Right kidney (tissue), 9 donors: Measurements from ENCODE around the gene CTSH.

Source experiments
- DNase-seq: peaks from one replicate; pipeline ENCODE4 v3.0.0-alpha.2; 2016
- long read RNA-seq, 8 donors: transcript quantifications; one replicate each; lab custom pipeline, GENCODE V29; 2026

Gene CTSH, protein sequence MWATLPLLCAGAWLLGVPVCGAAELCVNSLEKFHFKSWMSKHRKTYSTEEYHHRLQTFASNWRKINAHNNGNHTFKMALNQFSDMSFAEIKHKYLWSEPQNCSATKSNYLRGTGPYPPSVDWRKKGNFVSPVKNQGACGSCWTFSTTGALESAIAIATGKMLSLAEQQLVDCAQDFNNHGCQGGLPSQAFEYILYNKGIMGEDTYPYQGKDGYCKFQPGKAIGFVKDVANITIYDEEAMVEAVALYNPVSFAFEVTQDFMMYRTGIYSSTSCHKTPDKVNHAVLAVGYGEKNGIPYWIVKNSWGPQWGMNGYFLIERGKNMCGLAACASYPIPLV
- long read RNA-seq, donor 1, transcript CTSH-204 (3 exons, 2,138 nt): minor isoform, 7 of 95 reads
- long read RNA-seq, donor 1, transcript CTSH-201 (12 exons, 2,190 nt): major isoform, 68 of 95 reads
- long read RNA-seq, donor 1, partial matches to known transcripts: 0 of 95 reads
- long read RNA-seq, donor 1, other reads (novel, unspliced or antisense): 18 of 95 reads
- long read RNA-seq, donor 2, transcript CTSH-204 (3 exons, 2,138 nt): minor isoform, 6 of 40 reads
- long read RNA-seq, donor 2, transcript CTSH-201 (12 exons, 2,190 nt): major isoform, 28 of 40 reads
- long read RNA-seq, donor 2, partial matches to known transcripts: 0 of 40 reads
- long read RNA-seq, donor 2, other reads (novel, unspliced or antisense): 5 of 40 reads
- long read RNA-seq, donor 3, transcript CTSH-201 (12 exons, 2,190 nt): major isoform, 15 of 28 reads
- long read RNA-seq, donor 3, partial matches to known transcripts: 0 of 28 reads
- long read RNA-seq, donor 3, other reads (novel, unspliced or antisense): 8 of 28 reads
- long read RNA-seq, donor 4, transcript CTSH-201 (12 exons, 2,190 nt): major isoform, 20 of 34 reads
- long read RNA-seq, donor 4, partial matches to known transcripts: 9 of 34 reads
- long read RNA-seq, donor 4, other reads (novel, unspliced or antisense): 0 of 34 reads
- long read RNA-seq, donor 5, transcript CTSH-204 (3 exons, 2,138 nt): minor isoform, 7 of 42 reads
- long read RNA-seq, donor 5, transcript CTSH-201 (12 exons, 2,190 nt): major isoform, 25 of 42 reads
- long read RNA-seq, donor 5, partial matches to known transcripts: 0 of 42 reads
- long read RNA-seq, donor 5, other reads (novel, unspliced or antisense): 6 of 42 reads
- long read RNA-seq, donor 6, transcript CTSH-204 (3 exons, 2,138 nt): minor isoform, 12 of 44 reads
- long read RNA-seq, donor 6, transcript CTSH-201 (12 exons, 2,190 nt): major isoform, 19 of 44 reads
- long read RNA-seq, donor 6, partial matches to known transcripts: 0 of 44 reads
- long read RNA-seq, donor 6, other reads (novel, unspliced or antisense): 11 of 44 reads
- long read RNA-seq, donor 7: 0 reads
- long read RNA-seq, donor 8, transcript CTSH-201 (12 exons, 2,190 nt): major isoform, 31 of 62 reads
- long read RNA-seq, donor 8, transcript CTSH-204 (3 exons, 2,138 nt): minor isoform, 9 of 62 reads
- long read RNA-seq, donor 8, partial matches to known transcripts: 5 of 62 reads
- long read RNA-seq, donor 8, other reads (novel, unspliced or antisense): 15 of 62 reads

DNA sequence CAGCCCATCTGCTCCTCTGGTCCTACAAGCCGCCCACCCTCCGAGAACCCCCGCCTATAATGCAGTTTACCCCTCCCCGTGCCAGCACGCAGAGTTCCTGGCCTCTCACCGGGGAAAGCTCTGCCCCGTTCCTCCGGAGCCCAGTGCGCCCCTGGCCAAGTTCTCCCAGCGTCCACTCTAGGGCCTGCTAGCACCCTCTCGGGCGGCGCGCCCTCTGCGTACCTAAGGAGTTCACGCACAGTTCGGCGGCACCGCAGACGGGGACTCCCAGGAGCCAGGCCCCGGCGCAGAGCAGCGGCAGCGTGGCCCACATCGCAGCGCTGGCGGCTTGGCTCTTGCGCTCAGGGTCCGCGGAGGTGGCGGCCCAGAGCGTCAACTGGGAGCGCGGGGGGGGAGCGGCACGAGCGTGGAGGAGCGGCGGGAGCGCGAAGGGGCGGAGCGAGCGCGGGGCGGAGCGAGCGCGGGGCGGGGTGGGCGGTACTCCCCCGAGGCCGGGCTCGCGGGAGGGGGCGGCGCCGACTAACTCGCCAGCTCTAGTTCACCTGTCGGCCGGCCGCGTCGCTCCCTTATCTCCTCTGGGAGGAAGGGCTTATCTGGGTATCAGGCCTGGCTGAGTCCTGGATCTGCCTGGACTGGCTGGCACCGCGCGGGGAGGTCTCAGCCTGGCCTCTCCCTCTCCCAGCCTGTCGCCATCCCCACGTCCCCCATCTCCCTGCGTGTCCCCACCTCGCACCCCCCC, at the start of gene CTSH:
Gene CTSH, minus strand, starts transcription at position 378 of the 739 bp plus-strand sequence. Its CDS starts 65 bp downstream, at position 313.
- peak; percentile 79 for DNase-seq

DNA sequence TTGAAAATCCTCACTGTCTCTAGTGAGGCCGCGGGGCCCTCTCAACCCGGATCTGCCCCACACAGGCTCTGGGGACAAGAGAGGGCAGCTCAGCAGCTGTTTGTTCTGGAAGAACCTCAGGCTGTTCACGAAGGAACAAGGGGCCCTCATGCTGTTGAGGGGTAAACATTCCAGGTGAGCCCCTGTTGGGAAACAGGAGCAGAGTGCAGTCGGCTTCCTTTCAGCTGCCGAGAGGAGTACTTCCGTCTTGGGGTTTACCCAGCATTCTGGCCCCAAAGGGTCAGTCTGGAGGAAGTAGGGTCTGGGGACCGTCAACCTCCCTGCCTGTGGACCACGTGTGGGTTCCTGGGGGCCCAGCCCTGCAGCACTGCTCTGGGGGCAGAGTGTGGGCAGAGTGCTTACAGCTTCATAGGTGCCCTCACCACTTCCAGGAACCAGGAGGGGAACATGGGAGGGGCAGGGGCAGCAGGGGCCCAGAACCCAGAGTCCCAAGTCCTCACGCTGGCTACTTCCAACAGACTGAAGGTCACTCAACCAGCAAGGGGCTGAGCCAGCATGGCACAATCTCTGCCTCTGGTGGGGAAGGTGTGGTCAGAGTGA, 49.2 kb upstream of the CTSH start:
- DNase-seq: no peak

DNA sequence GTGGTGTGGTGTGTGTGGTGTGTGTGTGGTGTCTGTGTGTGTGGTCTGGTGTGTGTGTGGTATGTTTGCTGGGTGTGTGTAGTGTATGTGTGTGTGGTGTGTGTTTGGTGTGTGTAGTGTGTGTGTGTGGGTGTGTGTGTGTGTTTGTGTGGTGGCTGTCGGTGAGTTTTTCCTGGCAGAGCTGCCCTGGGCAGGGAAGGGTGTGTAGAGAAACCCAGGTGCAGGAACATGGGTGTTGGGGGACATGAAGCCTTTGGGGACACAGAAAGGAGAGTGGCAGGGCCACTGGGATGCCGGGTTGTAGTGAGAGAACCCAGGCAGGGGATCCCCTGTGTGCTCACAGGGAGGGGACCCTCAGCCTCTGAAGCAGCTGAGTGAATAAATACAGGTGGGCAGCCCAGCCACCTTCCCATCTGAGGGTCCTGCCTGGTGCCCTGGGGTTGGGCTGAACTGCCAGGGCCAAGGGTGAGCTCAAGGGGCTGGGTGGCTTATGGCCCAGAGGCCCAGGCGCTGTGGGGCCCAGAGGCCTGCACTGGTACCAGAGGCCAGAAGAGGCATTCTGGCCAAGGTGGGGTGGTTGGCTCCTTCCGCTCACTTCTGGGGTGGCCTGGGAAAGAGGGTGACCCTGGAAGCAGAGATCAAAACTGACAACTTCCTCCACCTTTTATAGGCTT, 48.5 kb upstream of the CTSH start:
- DNase-seq: no peak

DNA sequence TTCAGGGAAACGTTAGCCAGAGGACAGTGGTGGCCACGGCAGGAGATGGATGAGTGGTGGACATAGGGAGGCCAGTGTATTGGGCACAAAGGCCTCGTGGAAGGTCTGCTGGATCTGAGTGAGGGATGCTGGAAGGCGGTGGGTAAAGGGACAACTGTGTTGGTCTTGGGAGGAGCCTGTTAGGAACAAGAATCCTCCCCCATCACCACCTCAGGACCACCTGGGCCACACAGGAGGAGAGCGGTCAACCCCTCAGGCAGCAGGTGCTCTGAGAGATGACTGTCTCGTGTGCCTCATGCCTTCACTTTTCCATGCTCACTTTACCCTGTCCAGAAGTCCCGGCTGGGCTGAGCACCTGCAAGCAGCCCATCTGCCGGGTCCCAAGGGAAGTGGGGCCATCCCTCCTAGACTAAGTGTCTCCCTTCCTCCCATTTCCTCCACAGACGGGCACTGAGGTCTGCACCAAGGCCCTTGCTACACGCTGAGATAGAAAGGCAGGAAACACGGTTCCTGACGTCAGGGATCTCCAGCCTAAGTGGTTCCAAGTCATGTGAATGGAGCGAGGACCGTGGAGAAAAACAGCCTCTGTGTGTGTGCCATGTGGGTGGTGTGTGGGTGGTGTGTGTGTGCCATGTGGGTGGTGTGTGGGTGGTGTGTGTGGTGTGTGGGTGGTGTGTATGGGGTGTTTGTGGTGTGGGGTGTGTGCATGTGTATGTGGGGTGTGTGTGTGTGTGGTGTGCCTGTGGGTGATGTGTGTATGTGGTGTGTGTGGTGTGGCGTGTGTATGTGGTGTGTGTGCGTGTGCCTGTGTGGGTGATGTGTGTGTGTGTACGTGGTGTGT, 47.8 kb upstream of the CTSH start:
- DNase-seq: no peak

DNA sequence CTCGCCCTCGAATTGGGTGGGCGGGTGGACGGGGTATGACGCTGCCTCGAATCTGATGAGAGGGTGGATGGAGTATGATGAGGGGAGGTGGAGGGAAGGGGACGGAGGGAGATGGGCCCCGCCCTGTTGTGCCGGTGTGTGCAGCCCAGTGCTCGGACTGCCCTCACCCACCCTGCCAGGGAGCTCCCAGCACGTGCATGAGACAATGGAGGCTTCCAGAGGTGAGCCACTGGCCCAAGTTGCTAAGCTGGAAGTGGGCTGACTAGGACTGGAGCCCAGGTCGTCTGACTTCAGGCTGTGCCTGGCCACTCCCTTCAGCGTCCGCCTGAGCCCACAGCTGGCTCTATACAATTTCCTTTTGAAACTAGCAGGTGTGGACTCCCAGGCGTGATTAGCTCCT, 47.0 kb upstream of the CTSH start:
- DNase-seq: no peak

DNA sequence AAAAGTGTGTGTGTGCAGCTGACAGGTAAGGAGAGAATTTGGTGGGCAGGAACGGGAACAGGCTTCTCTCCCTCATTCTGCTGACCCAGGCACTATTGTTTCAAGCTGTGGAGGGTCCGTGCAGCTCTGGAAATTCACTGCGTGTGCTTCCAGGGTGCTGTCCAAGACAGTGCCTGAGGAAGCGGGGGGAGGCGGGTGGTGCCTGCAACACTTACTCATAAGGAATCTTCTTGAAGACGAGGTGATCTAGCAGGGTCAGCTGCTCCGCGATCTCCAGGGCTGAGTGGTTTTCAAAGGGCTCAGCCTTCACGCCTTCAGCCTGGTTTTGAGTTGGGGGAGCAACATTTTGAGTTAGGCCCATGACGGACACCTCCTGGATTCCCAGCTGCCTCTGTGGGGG, 46.6 kb upstream of the CTSH start:
- no peak for DNase-seq

DNA sequence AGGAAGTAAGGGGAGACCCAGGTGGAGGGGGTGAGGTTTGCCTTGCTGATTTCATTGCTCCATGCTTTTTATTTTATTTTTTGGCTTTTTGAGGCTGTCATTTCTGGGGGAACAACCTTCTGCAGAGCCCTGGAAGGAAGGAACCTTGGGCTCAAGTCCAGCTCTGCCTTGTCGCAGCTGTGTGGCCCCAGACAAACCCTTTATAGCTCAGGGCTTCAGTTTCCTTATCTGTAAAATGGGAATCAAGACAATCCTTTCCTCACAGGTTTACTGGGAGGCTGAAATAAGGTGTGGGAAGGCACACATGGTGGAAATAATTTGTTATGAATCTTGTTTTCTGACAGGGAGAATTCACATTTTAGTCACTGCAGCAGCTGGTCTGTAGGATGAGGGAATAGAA, 45.4 kb upstream of the CTSH start:
- no peak for DNase-seq

DNA sequence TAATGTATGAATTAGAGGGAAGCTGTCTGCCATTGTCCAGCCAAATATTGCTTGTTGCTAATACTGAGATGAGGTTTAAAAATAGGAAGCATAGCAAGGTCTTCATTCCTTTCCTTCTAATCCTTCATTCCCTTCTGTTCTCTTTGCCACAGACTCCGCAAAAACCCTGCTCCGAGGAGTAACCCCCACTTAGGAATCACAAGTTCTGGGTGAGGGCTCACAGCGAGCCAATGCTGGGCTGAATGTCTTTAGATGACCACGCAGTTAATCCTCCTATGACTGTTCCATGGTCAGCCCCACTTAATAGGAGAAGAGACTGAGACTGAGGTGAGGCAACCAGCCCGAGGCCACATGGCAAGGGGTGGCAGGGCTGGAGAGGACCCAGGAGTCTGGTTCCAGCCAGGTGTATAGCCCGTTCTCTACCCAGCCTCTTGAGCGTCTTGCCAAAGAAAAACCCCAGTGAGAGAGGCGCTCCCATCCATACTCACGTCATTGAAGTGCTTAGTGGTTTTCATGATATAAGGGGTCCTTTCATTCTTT, 44.9 kb upstream of the CTSH start:
- no peak for DNase-seq

DNA sequence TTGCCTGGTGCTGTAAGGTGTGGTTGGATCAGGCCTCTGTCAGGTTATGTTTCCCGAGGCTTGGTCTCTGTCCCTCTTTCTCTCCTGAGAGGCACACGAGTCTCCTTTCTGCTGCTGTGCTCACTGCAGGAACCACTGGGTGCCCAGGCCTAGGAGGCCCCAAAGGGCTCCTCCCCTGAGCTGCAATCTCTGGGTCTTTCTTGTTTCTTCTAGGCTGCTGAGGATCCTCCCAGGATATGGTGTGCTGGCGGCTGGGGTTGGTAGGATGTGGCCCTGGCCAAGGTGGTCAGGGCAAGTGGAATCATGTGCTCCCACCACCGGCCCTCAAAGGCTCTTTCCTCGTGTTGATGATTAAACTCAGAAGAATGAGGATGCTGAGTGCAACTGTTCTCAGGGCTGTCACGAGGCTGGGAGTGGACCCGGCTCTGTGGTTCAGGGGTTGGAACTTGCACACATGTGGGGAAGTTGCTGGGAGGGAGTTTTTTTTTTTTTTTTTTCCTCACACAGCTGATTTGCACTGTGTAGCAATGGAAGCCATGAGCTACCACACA, 43.6 kb upstream of the CTSH start:
- peak; percentile 42 for DNase-seq

DNA sequence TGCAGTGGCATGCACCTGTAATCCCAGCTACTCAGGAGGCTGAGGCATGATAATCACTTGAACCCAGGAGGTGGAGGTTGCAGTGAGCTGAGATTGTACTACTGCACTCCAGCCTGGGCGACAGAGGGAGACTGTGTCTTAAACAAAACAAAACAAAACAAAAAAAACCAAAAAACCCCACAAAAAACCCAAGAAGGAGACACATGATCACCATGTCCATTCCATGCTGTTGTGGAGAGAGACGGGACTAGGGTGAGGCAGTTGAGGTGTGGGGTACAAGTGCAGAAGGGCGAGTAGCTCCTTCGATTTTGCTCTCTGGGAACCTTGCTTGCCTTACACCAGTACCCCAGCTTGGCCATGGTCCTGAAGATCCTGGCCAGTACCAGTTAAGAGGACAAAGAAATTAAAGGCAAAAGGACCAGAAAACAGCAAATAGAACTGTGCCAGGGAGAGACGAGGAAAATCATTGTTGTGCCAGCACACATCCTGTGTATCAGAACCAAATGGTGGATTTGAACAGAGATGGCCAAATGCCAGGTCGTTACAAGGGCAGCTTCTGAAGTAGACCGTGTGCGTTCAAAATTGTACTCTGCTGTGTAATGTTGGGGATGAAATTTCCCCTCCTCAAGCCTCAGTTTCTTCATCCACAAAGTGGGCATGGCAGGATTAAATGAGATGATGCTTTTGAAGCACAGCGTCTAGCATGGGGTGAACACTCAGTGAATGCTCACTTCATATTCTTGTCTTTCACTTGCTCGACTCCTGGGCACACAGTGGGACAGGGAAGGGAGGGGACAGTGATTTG, 42.9 kb upstream of the CTSH start:
- DNase-seq: no peak

DNA sequence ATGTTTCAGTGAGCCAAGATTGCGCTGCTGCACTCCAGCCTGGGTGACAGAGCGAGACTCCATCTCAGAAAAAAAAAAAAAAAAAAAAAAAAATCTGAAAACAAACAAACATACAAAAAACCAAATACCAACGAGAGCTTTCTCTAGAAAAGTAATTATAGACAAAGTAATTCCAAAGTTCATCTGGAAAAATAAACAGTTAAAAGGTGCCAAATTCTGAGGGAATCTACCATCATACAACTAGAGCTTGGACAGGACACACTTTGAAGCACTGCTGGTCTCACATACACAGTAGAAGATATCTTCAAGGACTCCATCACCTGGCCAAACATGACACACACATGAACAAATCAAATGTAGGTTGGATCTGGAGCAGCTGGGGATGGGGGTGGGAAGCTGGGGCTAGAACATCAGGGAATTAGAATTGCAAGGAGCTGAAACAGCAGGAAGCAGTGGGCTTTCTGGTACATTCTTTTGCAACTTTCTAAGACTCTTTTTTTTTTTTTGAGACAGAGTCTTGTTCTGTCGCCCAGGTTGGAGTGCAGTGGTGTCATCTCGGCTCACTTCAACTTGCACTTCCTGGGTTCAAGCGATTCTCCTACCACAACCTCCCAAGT, 41.1 kb upstream of the CTSH start:
- no peak for DNase-seq

DNA sequence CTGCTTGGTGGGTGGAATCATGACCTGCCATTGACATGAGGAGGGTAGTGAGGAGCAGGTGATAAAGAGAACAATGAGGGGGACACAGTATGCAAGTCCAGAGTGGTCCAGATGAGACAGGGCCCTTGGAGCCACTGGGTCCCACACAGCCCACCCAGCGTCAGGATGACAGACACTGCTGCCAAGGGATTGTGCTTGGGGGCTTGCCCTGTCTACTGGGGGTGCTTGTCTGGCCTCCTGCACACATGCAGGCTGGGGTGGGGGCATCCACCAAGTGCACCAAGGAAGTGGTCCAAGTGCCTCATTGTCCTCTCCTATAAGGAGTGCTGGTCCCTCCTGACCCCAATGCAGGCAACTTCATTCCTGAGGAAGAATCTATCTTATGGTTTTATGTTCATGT, 39.2 kb upstream of the CTSH start:
- DNase-seq: no peak

DNA sequence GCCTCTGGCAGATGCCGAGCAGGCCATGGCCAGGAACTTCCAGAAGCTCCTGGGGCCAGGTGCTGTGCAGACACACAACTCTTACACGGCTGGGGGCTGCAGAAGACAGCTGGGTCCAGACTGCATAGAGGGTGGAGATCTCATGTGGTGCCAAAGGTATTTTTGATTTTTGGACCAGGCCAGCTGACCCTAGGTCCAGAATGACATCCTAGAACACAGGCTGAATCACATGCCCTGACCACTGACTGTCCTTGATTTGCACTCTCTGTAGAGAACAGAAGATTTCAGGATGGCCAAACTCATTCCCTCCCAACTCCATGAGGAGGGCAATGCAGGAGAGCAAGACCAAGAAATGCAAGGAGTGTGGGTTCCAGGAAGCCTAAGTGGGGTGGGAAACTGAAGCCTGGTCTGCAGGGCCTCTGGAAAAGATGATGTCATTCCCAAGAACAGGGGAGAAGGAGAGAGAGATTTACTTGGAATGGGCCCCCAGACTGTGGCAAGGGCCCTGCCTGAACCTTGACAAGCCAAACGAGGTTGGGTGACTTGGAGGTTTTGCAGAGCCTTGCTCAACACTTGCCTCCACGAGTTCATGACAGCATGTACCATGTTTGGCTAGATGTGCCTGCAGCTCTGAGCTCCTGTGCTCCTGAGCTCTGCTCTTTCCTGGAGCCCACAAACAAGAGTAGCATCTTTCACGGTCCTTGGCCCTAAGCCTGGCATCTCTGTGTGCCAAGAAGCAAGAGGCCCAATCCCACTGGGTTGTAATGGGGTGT, 38.5 kb upstream of the CTSH start:
- no peak for DNase-seq

DNA sequence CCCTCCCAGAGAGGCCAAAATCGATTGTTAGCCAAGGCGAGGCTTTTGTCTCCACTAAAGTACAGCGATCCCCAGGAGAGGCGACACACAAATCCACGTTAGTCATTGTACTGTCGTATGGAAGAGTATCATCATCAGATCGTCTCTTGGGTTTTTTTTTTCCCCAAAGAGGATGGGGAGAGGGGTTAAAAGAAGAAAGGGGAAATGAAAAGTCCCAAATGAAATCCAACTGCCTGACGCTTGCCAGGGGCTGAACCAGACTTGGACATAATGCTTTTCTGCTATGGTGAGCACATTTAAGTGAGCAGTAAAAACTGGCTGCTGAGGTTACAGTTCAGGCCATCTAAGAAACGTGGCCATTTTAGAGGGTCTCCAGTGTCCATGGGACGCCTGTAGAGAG, 37.9 kb upstream of the CTSH start:
- no peak for DNase-seq

DNA sequence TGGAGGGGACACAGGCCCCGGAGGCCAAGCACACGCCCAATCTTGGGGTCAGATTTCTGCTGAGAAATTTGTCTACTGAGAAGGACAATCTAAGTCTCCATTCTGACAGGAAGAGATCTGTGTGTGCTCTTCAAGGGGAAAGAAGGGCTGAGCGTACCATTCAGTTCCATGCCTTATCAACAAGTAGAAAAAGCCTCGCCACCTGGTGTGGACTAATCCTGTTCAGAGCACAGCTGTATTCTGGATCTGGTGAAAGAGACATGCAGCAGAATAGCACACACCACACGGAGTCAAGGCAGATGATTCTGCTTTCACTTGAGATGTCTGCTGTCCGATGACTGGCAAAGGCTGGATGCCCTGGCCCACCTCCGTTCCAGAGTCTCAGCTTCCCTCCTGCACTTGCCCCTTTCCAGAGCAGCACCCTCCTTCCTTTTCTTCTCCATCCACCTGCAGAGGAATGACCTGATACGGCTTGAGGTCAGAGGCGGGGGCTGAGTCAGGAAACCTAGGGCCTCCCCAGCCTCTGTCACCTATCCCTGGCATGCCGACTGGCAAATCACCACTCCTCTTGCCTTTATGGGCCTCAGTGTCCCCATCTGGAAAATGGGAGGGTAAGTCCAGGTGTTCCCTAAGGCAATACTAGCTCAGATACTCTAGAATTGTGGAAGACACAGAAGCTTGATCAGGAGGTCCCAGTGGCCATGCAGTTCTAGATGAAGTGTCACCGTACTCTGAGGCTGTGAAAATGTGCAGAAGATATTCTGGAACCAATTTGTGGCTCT, 36.9 kb upstream of the CTSH start:
- no peak for DNase-seq
